Measurements from ENCODE around the gene ZNF195.
"Not testable (repeated sequence)": the region's sequence is repeated elsewhere in the genome, so short reads cannot be mapped to it uniquely, and the experiment has no call there.

The ZNF195 gene

DNA sequence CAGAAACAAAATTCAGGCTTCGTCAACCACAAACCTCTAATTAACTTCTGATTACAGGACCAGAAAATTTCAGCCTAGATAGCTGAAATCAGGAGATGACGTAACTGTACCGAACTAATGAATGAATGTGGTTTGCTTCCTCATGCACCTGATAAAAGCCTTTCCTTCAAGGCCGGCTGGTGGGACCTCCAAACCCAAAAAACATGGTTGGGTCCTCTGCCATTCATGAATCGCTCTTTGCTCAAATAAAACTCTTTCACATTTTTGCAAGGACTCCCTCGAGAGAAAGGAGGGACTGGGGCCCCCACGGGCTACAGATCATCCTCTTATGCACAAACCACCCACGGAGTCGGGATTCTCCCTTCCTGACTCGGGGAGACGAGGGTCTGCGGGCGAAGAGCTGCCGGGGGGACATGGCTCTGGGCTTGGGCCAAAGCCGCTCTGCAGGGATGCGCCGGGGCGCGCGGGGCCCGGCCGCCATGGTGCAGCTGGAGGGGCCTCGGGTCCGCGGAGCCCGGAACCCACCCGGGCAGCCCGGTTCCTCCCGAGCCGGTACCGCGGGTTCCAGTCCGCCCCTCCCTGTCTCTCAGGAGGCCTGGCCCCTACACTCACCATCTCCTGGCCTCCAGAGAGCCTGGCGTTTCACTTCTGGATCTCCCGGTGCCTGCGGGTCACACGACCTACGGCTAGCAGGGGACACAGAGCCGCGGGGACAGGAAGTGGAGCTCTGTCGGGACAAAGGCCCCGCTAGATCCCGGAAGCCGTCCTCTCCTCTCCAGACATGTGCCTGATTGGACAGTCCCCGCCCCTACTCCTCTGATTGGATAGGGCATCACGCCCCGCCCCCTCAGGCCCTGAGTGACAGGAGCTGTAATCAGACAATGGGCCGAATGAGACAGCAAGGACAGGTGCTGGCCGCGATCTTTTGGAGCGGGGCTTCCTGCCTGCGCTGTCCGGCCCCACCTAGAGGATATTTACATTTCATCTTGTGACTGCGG, at the start of gene ZNF195:
Gene ZNF195, minus strand, starts transcription at position 721 of the 998 bp plus-strand sequence. Its CDS starts 106 bp downstream, at position 615.
- peak; percentile 98 for DNase-seq (ENCODE audit: low spot score)

DNA sequence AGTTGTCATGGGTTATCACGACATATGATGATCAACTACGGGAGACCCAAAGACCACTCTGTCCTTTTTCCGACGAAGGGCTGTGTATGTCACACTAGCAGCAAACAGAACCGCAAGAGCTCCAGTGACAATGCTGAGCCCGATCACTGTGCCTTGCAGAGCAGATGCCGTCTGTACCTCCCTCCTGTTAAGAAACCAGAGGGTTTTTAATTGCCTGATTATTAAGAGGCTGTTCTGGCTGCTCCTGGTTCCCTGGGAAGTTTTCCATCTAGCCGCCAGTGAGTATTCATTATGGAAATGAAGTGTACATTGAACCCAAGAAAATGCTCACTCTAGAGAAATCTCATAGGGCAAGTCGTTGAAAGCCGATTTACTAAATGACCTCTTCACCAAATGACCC, 49.1 kb upstream of the ZNF195 start:
- not testable (repeated sequence) for DNase-seq (ENCODE audit: low spot score)

DNA sequence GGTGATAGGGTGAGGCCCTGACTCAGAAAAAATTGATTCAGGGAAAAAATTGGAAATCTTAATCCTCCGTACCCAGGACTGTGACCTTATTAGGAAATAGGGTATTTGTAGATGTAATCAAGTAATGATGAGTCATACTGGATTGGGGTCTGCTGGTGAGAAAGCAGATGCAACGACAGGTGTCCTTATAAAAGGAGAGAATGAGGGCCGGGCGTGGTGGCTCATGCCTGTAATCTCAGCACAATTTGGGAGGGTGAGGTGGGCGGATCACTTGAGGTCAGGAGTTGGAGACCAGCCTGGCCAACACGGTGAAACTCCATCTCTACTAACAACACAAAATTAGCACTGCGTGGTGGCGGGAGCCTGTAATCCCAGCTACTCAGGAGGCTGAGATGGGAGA, 47.6 kb upstream of the ZNF195 start:
- DNase-seq (ENCODE audit: low spot score), result not testable (repeated sequence)

DNA sequence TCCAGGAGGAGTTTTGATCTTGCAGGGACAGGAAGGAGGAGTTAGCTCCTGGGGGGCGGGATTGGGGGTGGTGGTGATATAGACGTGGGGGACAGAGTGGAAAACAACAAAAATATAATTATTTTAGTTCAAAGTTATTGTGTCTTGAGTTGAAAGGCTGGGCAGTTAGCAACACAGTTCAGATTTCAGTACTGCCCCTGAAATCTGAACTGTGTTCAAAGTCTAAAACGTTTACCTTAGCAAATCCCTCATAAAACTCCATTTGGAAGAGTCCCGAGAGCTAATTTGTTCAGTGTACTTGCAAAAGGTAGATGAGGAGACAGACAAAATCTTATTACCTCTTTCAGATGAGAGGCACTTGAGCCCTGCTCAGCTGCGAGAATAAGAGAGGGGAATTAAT, 45.0 kb upstream of the ZNF195 start:
- not testable (repeated sequence) for DNase-seq (ENCODE audit: low spot score)

DNA sequence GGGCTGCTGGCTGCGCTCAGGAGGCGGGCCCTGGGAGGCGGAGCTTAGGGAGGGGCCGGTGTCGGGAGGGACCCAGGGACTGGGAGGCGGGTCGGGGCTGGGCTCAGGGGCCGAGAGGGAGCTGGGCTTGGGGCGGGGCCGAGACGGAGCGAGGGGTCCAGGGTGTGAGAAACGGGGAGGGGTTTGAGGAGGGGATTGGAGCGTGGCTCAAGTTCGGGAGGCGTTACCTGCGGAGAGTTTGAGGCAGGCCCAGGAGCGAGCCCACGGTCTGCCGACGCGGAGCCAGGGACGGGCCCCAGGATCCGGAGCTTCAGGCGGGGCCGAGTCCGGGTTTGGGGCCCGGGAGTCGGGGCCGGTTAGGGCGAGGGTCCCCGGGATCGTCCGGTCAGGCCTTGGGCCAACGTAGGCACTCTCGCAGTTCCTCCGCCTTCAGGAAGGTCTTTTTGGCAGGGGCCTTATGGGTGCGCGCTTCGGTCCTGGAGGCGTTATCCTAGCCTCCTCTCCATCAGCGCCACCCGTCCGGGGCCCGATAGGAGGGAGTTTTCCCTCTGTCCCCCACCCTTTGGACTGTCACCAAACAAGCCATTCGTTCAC, 44.3 kb upstream of the ZNF195 start:
- DNase-seq (ENCODE audit: low spot score), result not testable (repeated sequence)

DNA sequence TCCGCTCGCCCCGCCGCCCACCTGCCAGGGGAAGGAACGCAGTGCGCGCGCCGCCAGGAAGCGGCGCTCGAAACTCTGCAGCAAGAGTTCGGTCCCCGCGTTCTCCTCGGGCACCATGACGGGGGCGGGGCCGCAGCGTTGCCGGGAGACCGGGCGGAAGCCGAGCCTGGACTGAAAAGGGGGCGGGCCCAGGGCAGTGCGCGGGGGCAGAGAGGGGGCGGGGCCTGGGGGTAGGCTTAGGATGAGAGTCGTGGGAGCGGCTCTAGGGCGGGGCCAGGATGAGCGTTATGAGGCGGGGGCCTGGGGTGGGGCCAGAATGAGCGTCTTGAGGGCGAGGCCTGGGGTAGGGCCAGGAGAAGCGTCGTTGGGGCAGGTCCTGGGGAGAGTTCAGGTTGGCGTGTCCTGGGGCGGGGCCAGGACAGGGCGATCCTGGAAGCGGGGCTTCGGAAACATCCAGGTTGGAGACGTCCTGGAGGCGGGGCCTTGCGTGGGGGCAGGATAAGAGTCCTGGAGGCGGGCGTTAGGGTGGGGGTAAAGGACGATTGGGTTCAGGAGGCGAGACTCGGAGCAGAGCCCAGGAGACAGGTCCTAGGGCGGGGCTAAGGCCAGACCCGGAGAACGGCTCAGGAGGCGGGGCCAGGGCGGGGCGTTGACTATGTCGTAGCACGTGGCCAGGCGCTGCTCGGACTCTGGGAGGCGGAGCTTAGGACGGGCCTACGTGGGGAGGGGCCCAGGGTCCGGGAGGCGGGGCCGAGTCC, 43.6 kb upstream of the ZNF195 start:
- DNase-seq (ENCODE audit: low spot score), result peak; percentile 98

DNA sequence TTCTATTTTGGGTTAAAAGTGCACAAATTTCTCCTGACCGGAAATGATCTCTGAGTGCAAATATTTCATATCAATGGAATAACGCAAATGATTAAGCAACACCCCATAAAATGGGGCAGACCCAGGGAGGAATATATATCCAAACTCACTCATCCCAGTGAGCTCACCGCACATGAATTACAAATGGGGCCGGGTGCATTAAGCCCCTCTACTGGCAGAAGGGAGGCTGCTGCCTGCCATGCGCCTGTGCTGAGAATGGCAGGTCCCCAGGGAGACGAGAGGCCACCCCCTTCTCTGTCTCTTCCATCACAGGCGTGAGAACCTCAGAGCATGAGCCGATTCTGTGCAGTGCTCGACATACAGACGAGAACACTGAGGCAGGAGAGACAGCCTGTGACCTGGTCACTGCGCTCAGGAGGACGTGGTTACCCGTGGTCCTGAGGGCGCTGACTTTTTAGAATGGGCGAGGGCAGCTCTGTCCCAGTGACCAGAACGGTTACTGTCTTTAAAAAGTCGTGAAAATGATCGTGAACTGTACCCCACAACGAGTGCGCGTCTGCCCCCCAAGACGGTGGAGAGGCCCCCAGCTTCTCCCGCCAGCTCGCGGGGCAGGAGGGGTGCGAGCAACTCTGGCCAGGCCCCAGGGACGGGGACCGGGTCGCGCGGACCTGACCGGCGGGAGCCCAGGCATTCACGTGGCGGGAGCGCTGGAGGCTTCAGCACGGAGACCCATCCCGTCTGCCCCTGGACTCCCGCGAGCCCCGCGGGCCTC, 42.8 kb upstream of the ZNF195 start:
- DNase-seq (ENCODE audit: low spot score), result not testable (repeated sequence)

DNA sequence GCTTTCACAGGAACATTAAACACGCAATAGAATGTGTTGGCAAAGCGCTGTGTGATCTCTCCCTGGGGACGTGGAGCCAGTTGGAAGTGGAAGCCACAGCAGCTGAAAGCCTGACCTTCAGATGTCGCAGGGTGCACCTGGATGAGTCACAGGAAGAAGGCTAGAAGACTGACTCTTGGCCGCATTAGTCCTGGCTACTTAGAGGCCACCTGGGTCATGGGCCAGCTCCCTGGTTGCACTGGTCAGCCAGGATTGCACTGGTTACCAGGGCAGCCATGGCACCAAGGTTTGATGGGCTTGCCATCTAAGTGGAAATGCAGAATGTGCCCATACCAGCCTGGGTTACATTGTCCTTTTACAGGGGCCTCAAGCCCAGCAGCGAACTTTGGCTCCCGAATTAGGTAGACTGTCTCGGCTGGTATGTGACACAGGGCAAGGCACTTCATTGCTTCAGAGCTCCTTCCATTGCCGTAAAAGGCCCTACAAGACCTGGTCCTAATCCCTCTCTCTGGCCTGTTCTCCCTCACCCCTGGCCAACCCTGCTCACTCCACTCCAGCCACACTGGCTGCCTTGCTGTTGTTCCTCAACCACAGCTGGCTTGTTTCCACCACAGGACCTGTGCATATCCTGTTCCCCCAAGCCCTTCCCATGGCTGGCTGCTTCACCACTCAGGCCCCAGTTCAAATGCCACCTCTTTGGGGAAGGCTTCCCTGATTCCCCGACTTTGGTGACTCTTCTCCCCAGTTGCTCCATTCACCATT, 41.5 kb upstream of the ZNF195 start:
- DNase-seq (ENCODE audit: low spot score), result not testable (repeated sequence)

DNA sequence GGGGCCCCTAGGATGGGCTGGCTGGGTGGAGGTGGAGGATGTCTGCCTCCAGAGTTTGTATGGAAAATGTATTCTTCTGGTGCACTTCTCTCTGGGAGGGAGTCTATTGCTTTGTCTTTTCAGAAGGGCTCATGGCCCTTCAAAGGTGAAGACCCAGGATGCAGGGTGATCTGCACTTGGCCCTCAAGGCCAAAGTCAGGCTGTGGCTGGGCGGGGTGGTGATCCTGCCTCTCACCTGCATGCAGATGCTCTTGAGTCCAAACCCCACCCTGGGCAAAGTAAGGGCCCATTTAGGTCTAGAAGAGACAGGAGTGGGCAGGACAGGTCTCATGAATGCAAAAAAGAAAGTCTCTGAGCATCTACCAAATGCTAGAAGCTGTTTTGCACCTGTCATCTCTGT, 40.5 kb upstream of the ZNF195 start:
- not testable (repeated sequence) for DNase-seq (ENCODE audit: low spot score)

DNA sequence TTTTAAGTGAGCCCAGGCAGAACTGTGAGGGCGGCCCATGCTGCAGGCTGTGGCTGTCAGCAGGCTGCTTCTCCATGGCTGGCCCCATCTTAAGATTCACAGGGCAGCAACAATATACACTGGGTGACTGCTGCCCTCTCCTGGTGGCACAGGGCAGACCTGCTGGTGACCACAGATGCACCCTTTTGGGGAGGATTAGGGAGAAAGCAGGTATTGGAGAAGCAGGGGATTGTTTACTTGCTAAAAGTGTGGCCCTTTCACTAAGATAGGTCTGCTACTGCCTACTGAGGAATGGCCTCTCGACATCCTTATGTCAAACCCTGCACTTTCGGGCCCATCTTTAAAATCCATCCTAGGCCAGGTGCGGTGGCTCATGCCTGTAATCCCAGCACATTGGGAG, 38.1 kb upstream of the ZNF195 start:
- DNase-seq (ENCODE audit: low spot score), result peak; percentile 42

DNA sequence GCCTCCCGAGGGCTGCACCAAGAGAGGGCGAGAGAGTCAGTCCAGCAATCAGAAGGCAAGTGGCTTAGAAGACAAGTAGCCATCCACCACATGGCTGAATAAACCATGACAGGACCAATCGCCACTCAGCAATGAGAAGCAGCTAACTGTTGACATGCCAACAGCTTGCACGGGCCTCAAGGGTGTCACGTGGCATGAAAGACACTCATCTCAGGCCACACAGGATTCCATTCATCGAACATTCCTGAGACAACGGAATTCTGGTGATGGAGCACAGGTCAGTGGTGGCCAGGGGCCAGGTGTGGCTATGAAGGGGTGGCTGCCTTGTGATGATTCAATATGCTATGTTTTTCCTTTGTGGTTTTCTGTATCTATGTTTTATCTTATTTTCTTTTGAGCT, 36.4 kb upstream of the ZNF195 start:
- not testable (repeated sequence) for DNase-seq (ENCODE audit: low spot score)

DNA sequence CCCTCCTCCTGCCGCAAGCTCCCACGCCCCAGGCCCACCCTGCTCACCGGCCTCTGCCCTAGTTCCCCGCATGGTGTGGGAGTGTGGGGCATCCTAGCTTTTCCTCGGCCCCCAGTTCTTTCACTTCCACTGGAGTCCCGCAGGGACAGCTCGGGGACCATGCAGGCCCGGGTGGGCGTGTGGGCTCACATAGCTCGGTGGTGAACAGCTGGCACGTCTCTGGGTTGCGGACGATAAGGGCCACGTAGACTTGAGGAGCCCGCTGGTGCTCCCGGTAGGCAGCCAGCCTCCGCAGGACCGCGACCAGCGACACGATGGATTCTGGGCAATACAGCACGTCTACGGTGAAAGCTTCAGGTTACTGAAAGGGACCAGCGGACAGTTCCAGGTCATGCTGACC, 34.7 kb upstream of the ZNF195 start:
- DNase-seq (ENCODE audit: low spot score), result not testable (repeated sequence)

DNA sequence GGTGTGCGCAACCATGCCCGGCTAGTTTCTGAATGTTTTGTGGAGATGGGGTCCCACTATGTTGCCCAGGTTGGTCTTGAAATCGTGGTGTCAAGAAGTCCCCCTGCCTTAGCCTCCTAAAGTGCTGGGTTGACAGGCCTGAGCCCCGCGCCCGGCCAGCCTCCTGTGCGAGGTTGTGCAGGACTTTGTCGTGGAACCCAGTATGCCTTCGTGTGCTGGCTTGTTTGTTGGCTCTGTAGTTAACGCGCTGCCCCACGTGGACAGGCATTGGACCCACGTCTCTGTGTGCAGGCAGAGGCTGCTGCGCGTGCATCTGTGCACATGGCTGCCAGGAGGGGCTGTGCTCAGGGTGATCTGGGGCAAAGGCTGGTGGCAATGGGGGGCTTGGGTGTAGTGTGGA, 33.9 kb upstream of the ZNF195 start:
- no peak for DNase-seq (ENCODE audit: low spot score)

DNA sequence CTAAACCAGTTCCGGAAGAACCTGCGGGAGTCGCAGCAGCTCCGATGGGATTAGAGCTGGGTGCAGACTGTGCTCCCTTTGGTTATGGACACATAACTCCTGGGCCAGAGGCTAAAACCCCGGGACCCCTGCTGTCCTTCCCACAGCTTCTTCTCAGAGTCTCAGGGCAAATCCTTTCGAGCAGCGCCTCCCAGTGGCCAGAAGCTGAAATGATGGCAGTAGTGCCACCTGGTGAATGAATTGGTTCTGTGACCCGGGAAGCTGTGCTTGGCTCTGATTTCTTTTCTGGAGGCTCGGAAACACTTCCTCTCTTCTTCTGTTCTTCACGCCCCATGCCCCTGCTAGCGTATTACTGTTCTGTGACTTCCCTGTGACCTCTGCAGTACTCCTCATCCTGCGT, 29.8 kb upstream of the ZNF195 start:
- peak; percentile 67 for DNase-seq (ENCODE audit: low spot score)

DNA sequence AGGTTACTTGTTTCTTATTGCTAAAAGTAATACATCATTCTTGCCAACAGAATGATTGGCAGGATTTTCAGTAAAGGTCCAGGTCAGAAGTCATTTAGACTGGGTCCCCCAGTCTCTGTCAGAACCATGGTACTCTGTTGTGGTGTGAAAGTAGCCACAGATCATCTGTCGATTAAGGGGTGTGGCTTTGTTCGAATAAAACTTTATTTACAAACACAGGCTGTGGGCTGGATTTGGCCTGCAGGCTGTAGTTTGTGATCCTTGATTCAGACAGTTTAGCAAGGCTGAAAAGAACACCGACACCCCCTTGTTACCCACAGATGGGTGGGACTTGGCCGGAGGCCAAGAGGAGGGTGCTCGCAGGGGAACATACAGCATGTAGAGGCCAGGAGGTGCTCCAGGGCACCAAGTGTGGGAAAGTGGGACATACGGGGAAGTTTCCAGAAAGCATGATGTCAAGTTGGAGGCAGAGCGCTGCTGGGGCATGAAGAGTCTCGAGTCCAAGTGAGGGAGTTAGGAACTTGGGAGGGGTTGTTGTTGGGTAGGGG, 29.2 kb upstream of the ZNF195 start:
- DNase-seq (ENCODE audit: low spot score), result not testable (repeated sequence)

DNA sequence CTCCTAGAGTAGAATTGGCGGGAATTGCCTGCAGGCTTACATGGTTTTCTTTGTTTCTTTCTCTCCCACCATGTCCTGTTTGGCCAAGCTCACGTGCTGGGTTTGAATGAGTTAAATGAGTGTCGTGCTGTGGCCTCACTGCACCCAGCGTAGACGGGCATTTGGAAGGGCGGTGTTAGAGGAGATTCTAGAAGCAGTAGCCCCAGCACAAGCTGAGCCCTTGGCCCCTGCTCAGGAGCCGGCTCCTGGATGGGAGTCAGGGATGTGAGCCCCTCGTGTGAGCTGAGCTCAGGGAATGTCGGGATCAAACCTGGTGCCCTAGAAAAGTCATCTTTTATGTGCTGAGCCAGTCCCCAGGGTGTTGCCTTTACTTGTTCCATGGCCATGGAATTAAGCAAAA, 28.0 kb upstream of the ZNF195 start:
- not testable (repeated sequence) for DNase-seq (ENCODE audit: low spot score)

DNA sequence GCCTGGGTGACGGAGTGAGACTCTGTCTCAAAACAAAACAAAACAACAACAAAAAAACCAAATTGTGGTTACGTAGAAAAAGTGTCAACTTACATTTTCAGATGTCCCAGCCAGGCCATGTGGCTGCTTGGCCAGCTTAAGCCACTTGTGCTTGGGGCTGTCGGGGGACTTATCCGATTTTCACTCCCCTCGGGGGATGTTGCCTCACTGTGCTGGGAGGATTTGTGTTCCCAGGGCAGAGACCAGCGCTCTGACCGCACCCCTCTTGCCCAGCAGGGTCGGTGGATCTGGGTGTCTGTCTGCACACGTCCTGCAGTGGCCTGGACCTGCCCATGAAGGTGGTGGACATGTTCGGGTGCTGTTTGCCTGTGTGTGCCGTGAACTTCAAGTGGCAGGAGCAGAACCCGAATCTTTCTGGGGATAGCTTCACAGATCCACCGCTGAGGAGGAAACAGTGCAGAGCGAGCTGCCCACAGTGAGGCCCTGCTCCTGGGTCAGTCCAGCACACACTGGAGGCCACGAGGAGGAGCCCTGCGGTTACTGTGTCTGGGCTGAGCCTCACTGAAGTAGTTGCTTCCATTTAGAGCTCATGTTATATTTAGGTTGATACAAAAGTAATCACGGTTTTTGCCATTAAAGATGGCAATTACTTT, 27.4 kb upstream of the ZNF195 start:
- DNase-seq (ENCODE audit: low spot score), result not testable (repeated sequence)

DNA sequence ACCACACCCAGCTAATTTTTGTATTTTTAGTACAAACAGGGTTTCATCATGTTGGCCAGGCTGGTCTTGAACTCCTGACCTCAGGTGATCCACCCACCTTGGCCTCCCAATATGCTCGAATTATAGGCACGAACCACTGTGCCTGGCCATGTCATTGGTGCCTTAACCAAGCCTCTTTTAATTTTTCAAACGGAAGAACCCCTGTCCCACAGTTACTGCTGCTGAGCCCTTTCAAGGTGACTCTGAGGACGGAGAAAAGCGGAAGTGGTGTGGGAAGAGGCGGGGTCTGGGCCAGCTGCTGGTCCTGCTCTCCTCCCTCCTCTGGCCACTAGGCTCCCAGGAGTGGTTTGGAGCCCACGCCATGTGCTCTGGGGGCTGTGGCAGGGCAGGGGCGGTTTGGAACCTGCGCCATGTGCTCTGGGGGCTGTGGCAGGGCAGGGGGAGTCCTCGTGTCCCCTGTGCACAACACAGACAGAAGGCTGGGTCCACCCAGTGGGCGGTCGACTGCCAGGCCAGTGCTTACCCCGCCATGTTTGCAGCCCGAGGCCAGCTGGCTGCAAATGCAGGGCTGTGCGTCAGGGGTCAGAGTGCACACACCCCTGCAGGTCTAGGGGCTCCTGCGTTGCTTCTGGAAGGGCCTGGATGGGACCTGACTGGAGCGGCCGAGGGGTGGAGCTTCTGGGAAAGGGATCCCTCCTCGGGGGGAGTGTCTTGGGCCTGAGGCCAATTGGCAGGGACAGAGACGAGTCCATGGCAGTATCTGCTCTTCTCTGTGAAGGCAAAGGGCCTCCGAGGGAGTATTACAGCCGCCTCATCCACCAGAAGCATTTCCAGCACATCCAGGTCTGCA, 25.4 kb upstream of the ZNF195 start:
- DNase-seq (ENCODE audit: low spot score), result not testable (repeated sequence)

DNA sequence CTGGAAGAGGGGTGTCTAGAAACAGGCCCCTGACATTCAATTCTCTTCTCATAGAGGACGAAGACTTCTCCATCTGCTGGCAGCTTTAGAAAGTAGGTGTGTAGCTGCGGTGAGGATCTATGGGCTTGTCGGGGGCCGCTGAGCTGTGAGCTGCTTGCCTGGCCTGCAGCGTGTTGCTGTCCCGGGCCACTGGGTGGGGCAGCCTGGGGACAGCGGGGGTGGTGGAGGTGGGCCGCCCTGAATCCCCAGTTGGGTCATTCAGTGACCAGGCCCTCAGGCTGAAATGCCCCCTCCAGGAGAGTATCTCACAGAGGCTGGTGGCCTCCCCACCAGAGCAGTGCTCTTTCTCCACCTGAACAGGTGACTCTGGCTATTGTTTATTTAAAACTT, 23.9 kb upstream of the ZNF195 start:
- DNase-seq (ENCODE audit: low spot score), result not testable (repeated sequence)
